WI38 (cell line): ENCODE data around the gene PSME3IP1.
"Not testable (repeated sequence)": the region's sequence is repeated elsewhere in the genome, so short reads cannot be mapped to it uniquely, and the experiment has no call there.

Experiments used
- H3K4me3 ChIP-seq: 2 replicates; pipeline ENCODE4 v1.5.1; 2011; ENCODE audit warnings: low read depth, mild to moderate bottlenecking, control low read depth, low read length
- CTCF ChIP-seq: IDR thresholded peaks from 2 replicates; pipeline ENCODE4 v1.5.1; 2012; ENCODE audit warnings: low read depth, mild to moderate bottlenecking, control low read depth, low read length

The PSME3IP1 gene

GRCh38 chr16:57208926-57209325 is 23.1 kb upstream of the PSME3IP1 start:
- no peak overlapping the region for H3K4me3 ChIP-seq
- TF ChIP-seq CTCF: no peak

GRCh38 chr16:57204675-57205074 is 18.8 kb upstream of the PSME3IP1 start:
- H3K4me3 ChIP-seq: no peak overlapping the region

GRCh38 chr16:57203451-57203850 is 17.6 kb upstream of the PSME3IP1 start:
- no peak overlapping the region for H3K4me3 ChIP-seq
- TF ChIP-seq CTCF: no peak

More at GRCh38 chr16:57204675-57205074, 18.8 kb upstream of the PSME3IP1 start:
- TF ChIP-seq CTCF: no peak

- TF ChIP-seq CTCF: no peak
- no peak overlapping the region for H3K4me3 ChIP-seq
These were observed 16.5 kb upstream of the PSME3IP1 start for GRCh38 chr16:57202095-57202886.

- not testable (repeated sequence) for H3K4me3 ChIP-seq
These were observed 15.1 kb upstream of the PSME3IP1 start for GRCh38 chr16:57200926-57201325.

GRCh38 chr16:57200321-57200720 is 14.5 kb upstream of the PSME3IP1 start:
- not testable (repeated sequence) for H3K4me3 ChIP-seq

GRCh38 chr16:57196753-57197152 is 10.9 kb upstream of the PSME3IP1 start:
- H3K4me3 ChIP-seq: no peak overlapping the region
- no peak for TF ChIP-seq CTCF

GRCh38 chr16:57196286-57196685 is 10.4 kb upstream of the PSME3IP1 start:
- TF ChIP-seq CTCF: no peak

More at GRCh38 chr16:57196286-57196685, 10.4 kb upstream of the PSME3IP1 start:
- no peak overlapping the region for H3K4me3 ChIP-seq
